AG04450 (cell line): ENCODE results near the gene TSHR. TPM values are rescaled to one million over a fixed set of nuclear protein-coding genes. Genes with fewer than 3 reads are reported as not detected.
A peak's percentile ranks its signal among the peaks of the same experiment; 100 is the strongest.

ENCODE experiments used
- CTCF ChIA-PET: fragments of 300-600, 350-600 bp; formaldehyde crosslinking; extraction: SDS; loops from one replicate; lab custom pipeline; 2022; ENCODE audit warnings: antibody characterized with exemption, inconsistent platforms; lab: Charles Lee
- POLR2A ChIA-PET: fragments of 350-600 bp; formaldehyde crosslinking; extraction: SDS; loops from one replicate; lab custom pipeline; 2021; ENCODE audit warnings: antibody characterized with exemption, inconsistent platforms; lab: Yijun Ruan, JAX
- DNase-seq: peaks from one replicate; pipeline ENCODE4 v3.0.0-alpha.2; 2011; ENCODE audit warnings: low read depth, low spot score
- H3K27ac ChIP-seq: one replicate; pipeline ENCODE4 v1.5.1; 2012; ENCODE audit warnings: low read depth, low read length, control low read depth
- H3K27me3 ChIP-seq: one replicate; pipeline ENCODE4 v1.6.0; 2012; ENCODE audit warnings: low read length; ENCODE audit not compliant: control insufficient read depth, insufficient read depth
- H3K4me3 ChIP-seq: 2 replicates; pipeline ENCODE4 v1.5.1; 2011; ENCODE audit warnings: mild to moderate bottlenecking, low read depth, low read length, control low read depth
- H3K9me3 ChIP-seq: 2 replicates; pipeline ENCODE4 v1.5.1; 2012; ENCODE audit warnings: low read length; ENCODE audit not compliant: control insufficient read depth, insufficient read depth
- CTCF ChIP-seq: IDR thresholded peaks from 2 replicates; pipeline ENCODE4 v1.5.1; 2011; ENCODE audit warnings: low read depth, low read length, control low read depth, inconsistent platforms
- polyA plus RNA-seq: library from polyadenylated mRNA; depleted of rRNA; stranded (reverse); fragments of >200 nt; gene quantifications from 2 replicates; pipeline ENCODE4 v1.2.3, GENCODE V29; 2011

The TSHR gene
- polyA plus RNA-seq, 1 experiment = not detected

- peaks cover 2% of the 10 kb centered on the region for H3K27me3 ChIP-seq
- no peaks in the 10 kb centered on the region for H3K9me3 ChIP-seq
- DNase-seq = peak; percentile 64
- no peak overlapping the region for H3K27ac ChIP-seq
- CTCF ChIA-PET = interaction anchor here (0.5 to 3.0 kb wide), 41 partner anchors 9 to 1561 kb away, joined by 3 to 85 read pairs (median 4); partner anchors contain the start of gene TSHR
- POLR2A ChIA-PET = interaction anchor here (1.2 kb wide), 1 partner anchor 223 kb away, joined by 3 read pairs; no protein-coding TSS in a partner anchor
- H3K4me3 ChIP-seq = no peak overlapping the region
- peak; percentile 89 for TF ChIP-seq CTCF
These were observed 40.9 kb downstream of the TSHR start for GRCh38 chr14:80996049-80996901.

DNA sequence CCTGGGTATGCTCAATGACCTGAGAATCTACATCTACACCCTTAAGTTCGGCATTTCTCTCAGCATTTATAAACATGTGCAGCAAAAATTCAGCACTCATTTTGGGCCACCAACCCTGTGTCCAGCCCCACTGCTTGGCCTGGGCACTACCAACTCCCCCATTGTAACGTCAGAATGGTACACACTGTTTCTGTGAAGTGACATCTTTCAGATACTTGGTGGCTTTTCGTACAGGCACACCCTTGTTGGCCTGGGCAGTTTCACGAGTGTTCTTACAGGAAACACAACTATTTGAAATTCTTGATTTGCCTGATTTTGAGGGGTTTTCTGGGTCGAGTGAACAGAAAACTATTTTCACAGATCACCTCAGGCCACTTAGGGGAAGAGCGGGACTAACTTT lies 46.0 kb downstream of the TSHR start:
- ChIA-PET POLR2A (no interaction called here), CTCF (no interaction called here)
- TF ChIP-seq CTCF = no peak
- H3K4me3 ChIP-seq = no peak overlapping the region
- H3K27ac ChIP-seq = no peak overlapping the region
- H3K9me3 ChIP-seq = no peaks in the 10 kb centered on the region
- no peak for DNase-seq
- no peaks in the 10 kb centered on the region for H3K27me3 ChIP-seq

DNA sequence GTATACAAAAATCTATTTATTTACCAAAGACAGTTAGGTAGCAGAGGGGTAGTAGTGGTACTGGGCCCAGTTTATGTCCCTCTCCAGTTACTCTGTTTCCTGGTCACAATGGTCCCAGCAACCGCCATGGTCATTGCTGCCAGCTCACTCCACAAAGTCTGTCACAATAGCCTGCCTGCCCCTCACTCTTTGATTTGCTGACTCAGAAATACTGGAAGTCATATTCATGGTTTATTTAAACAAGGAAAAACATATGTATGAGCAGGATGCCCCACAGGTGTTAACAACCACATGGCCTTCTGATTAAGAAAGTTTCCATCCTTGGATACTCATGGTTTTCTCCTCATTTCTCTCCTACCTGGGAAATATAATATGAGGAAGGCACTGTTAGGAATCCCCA lies 49.2 kb downstream of the TSHR start:
- ChIA-PET CTCF (no interaction called here), POLR2A (no interaction called here)
- no peak for TF ChIP-seq CTCF
- H3K9me3 ChIP-seq = no peaks in the 10 kb centered on the region
- no peak overlapping the region for H3K4me3 ChIP-seq
- H3K27ac ChIP-seq = no peak overlapping the region
- no peak for DNase-seq
- no peaks in the 10 kb centered on the region for H3K27me3 ChIP-seq

- no peaks in the 10 kb centered on the region for H3K9me3 ChIP-seq
- ChIA-PET CTCF (no interaction called here), POLR2A (no interaction called here)
- no peaks in the 10 kb centered on the region for H3K27me3 ChIP-seq
- no peak for DNase-seq
- TF ChIP-seq CTCF = no peak
- no peak overlapping the region for H3K4me3 ChIP-seq
- no peak overlapping the region for H3K27ac ChIP-seq
These were observed 50.3 kb downstream of the TSHR start for GRCh38 chr14:81005540-81006228.

- no peak for DNase-seq
- ChIA-PET CTCF (no interaction called here), POLR2A (no interaction called here)
- no peaks in the 10 kb centered on the region for H3K9me3 ChIP-seq
- H3K4me3 ChIP-seq = no peak overlapping the region
- no peak overlapping the region for H3K27ac ChIP-seq
- no peaks in the 10 kb centered on the region for H3K27me3 ChIP-seq
- TF ChIP-seq CTCF = no peak
These were observed 50.8 kb downstream of the TSHR start for GRCh38 chr14:81006266-81006665.
